Measurements from ENCODE around the gene PRKCB.

GRCh38 chr16:23974223-23974622 is 138.4 kb downstream of the PRKCB start:
- no peak for TF ChIP-seq CTCF (IDR thresholded peaks at IDR 0.05 in 2 of 3, conservative IDR thresholded peaks at IDR 0.05 in 1 of 3; ENCODE audit: borderline replicate concordance in 1 of 3, insufficient read depth in 1 of 3, low read depth in 2 of 3, low read length in 2 of 3)
- no peak for TF ChIP-seq CBX3 (IDR thresholded peaks at IDR 0.05; ENCODE audit: low read depth)
- TF ChIP-seq ELF1 (IDR thresholded peaks at IDR 0.05; ENCODE audit: borderline replicate concordance, low read depth) = no peak
- no peak for TF ChIP-seq POLR2A (IDR thresholded peaks at IDR 0.05; ENCODE audit: borderline replicate concordance, extremely low read depth, insufficient read depth, insufficient read length)
- TF ChIP-seq EZH2phosphoT487 (IDR thresholded peaks at IDR 0.05; ENCODE audit: borderline replicate concordance) = no peak
- no peak for TF ChIP-seq JUND (IDR thresholded peaks at IDR 0.05)
- TF ChIP-seq ATF3 (IDR thresholded peaks at IDR 0.05) = no peak
- TF ChIP-seq EZH2 (IDR thresholded peaks at IDR 0.05) = no peak
- TF ChIP-seq ZFX (IDR thresholded peaks at IDR 0.05) = no peak
- TF ChIP-seq ZNF274 (IDR thresholded peaks at IDR 0.05; ENCODE audit: low read depth, low read length) = no peak
- peak; percentile 65 for TF ChIP-seq REST (IDR thresholded peaks at IDR 0.05; ENCODE audit: low read depth)

All from HCT116 (cell line).